GM18868 (cell line): Measurements from ENCODE around the gene UBE2J2.

ENCODE experiments used
- ATAC-seq: cut with Tn5 transposase; IDR thresholded peaks from one replicate; pipeline ENCODE4 v1.9.1; 2021; ENCODE audit warnings: mild to moderate bottlenecking, moderate library complexity; ENCODE audit not compliant: unreplicated experiment

Gene UBE2J2

GRCh38 chr1:1241588-1242219 lies 31.9 kb downstream of the UBE2J2 start:
- ATAC-seq: no peak

DNA sequence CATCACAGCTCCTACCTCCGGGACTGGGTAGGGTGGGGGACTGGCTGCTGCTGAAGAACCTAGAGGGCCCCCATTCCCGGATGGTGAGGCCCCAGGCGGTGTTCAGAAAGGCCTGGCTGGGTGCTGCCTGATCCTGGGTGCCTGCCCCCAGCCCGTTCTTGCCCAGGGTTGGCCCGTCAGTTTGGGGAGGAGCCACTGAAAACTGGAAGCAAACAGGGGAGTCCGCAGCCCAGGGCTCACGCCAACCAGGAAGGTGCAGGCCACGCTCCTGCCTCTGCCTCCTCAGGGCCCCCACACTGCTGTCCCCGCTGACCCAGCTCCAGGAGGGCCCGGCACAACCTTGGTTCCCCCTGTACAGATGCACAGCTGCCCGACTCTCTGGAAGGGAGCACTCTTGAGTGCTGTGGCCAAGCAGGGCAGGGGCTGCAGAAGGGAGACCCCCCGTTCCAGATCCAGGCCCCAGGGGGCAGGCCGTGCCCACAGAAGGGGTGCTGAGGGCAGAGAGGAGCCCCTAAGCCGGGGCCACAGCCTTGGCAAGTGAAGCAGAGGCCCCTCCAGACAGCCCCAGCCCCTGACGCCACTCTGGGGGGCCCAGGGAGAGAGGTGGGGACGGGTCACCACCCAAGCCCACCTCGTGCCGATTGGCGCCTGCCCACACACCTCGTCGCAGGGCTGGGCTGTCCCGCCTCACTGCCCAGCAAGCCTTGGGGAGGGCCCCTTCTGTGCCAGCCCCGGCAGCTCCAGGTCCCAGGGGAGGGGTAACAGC lies 32.6 kb downstream of the UBE2J2 start:
- ATAC-seq: no peak

GRCh38 chr1:1240348-1240732 lies 33.3 kb downstream of the UBE2J2 start:
- no peak for ATAC-seq

DNA sequence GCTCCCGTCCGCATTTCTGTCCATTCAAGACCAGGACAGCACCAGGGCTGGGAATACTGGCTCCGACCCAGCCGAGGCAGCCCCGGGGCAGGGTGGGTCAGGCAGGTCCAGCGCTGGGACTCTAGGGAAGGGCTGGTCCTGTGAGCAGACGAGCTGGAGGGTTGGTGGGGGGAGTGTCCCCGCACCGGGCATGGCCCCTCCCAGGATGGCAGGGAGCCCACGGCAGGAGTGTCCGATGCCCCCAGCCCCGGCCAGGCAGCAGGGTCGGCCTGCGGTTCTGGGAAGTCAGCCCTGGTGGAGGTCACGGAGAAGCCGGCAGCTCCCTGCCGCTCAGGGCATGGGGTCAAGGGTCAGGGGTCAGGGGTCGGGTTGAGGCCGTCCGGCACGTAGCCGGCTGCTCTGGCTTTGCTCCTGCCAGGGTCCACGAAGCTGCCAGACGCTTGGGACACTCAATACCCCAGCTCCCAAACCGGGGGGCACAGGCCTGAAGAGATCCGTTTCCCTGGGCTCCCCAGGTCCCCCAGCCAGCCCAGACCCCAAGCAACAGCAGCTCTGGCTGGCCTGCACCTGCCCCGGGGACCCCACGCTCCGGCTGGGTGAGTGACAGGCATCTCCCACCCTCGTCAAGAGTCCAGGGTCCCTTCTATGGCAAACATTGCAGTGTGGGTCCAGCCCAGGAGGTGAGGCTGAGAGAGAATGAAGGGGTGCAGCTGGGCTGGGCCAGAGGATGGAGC lies 33.9 kb downstream of the UBE2J2 start:
- no peak for ATAC-seq

DNA sequence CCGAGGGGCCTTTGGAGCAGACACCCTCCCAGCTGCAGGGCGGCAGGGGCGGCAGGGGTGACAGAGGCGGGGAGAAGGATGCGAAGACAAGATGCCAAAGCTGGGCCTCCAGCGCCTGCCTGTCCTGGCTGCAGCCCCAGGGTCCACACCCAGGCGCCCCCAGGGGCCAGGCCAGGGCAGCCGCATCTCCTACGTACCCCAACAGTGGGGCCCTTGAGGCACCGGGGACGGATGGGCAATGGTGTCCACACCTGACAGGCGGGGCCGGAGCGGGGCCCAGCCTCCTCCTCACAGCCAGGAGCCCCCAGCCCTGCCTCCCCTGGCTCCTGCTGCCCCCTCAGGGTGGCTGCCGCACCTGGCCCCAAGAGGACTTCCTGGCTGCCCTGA lies 34.4 kb downstream of the UBE2J2 start:
- no peak for ATAC-seq

DNA sequence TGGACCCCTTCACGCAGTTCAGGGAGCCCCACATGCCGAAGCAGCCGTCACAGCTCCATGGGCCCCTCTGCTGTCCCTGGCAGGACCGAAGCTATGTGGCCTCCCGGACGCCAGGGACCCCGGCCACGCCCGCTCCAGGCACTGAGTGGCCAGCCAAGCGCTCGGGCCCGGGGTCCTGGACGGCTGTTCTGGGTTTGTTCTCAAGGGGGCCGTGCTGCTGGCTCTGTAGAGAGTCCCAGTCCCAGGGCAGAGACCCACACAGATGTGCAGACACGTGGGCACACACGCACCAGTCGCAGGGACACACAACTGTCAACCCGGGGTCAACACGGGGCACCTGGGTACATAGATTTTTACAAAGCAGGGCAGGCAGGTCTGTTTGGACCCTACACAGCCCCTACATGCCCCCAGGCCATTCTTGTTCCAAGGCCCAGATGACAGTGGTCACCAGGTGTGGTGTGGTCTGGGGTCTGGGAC lies 34.9 kb downstream of the UBE2J2 start:
- no peak for ATAC-seq

DNA sequence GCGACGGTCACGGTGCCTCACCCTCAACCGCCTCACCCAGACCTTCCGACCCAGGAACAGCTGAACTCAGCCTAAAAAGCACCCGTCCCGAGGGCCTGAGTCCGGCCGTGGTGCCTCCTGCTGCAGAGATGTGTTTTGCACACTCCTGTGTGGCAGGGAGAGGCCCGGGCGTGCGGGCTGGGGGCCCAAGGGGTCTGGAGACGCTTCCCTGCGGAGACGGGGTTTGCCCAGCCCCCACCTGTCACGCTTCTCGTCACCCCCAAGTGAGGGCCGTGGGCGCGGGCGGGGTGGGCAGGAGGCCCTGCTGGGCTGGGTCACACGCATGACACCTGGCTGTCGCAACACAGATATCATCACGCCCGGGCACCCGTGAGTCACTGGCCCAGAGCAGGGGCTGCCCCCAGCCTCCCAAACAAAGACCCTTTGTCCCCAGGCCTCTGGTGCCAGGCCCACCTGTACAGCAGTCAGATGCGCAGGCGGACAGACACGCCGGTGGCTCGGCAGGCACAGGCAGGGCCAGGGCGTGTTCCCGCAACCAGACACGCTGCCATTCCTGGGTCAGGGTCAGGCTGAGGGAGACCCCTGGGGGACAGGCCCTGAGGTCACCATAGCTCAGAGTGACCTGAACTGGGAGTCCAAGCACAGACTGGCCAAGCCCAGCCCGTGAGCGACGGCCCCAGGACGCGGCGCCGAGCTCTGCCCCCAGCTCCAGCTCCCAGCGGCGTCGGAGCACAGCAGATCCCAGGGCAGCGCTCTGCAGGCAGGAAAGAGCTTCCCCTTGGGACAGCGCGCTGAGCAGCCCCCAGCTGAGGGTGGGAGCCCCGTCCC lies 35.6 kb downstream of the UBE2J2 start:
- ATAC-seq: no peak

GRCh38 chr1:1236945-1237873 lies 36.4 kb downstream of the UBE2J2 start:
- ATAC-seq: no peak

DNA sequence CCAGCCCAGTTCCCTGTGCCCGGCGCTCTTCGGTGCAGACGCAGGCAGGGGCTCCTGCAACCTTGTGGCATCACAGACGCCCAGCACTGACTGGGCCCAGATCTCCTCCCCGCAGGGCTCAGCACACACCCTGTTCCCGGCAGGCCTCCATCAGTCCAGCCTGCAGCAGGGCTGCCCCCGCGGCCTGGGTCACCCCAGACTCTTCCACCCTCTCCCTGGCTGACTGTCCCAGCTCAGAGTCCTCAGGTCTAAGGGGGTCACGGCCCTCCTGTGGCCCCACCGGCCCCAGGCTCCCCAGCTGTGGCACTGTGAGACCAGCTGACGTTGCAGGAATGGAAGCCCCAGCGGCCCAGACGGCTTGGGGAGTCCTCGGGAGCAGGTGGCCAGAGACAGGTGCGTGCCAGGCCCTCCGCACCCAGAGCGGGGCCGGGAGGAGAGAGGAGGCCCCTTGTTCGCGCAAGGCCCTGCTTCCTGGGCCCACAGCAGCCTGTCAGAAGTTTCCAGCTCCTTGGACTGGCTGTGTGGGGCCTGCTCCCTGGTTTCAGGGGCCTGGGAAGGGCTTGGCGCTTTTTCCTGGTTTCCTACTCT lies 37.4 kb downstream of the UBE2J2 start:
- ATAC-seq: no peak

- no peak for ATAC-seq
These were observed 38.5 kb downstream of the UBE2J2 start for GRCh38 chr1:1235016-1235744.

DNA sequence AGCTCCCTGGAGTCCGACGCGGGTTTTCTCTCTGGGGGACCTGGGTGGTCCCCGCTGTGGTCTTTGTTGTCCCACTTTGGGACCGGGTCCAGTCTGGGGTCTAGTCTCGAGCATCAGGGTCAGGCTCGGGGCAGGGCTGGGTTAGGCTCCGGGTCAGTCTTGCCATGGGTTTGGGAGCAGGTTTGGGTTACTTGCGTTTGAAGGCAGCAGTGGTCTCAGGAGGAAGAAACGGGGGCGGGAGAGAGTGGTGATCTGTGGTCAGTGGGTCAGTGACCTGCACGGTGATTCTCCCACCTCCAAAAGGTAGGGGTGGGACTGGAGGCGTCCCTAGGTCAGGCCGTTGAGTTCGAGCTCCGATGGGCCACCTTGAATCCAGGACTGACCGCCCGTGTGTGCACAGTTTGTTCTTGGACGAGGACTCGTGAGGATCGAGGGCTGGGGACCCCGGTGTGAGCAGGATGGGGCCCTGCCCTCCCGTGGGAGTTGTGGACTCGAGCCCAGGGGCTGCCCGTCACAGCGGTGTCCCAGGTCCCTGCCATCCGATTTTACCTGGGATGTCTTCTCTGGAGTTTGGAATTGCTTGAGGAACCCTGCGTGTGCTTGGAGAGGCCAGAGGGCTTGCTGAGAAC lies 39.4 kb downstream of the UBE2J2 start:
- no peak for ATAC-seq

GRCh38 chr1:1233567-1233892 lies 40.1 kb downstream of the UBE2J2 start:
- ATAC-seq: no peak

- ATAC-seq: no peak
These were observed 40.7 kb downstream of the UBE2J2 start for GRCh38 chr1:1232796-1233566.

DNA sequence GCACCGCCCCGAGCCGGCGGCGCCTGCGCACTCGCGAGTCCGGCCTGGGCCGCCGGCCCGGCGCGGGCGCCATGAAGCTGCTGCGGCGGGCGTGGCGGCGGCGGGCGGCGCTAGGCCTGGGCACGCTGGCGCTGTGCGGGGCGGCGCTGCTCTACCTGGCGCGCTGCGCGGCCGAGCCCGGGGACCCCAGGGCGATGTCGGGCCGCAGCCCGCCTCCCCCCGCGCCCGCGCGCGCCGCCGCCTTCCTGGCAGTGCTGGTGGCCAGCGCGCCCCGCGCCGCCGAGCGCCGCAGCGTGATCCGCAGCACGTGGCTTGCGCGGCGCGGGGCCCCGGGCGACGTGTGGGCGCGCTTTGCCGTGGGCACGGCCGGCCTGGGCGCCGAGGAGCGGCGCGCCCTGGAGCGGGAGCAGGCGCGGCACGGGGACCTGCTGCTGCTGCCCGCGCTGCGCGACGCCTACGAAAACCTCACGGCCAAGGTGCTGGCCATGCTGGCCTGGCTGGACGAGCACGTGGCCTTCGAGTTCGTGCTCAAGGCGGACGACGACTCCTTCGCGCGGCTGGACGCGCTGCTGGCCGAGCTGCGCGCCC lies 41.4 kb downstream of the UBE2J2 start, which contains the start of gene B3GALT6:
Gene B3GALT6 (plus strand): TSS at position 30 of the 588 bp plus-strand sequence. CDS start 42 bp downstream, at position 72.
- no peak for ATAC-seq

GRCh38 chr1:1231400-1232207 lies 42.0 kb downstream of the UBE2J2 start, which contains the start of gene SDF4:
TSS of gene SDF4 (minus strand) at chr1:1232001. CDS start at chr1:1228772, 3,229 bp downstream.
- peak; percentile 92 for ATAC-seq

GRCh38 chr1:1230656-1231399 lies 42.8 kb downstream of the UBE2J2 start:
- ATAC-seq: no peak
